Muscle of leg (tissue), 11 donors: ENCODE measurements around the gene PROSER2. TPM values are rescaled to one million over a fixed set of nuclear protein-coding genes. Genes with fewer than 3 reads are reported as not detected.

ENCODE experiments used
- DNase-seq: peaks from one replicate; pipeline ENCODE4 v3.0.0; 2013
- H3K27ac ChIP-seq: one replicate; pipeline ENCODE4 v1.5.1; 2013; ENCODE audit warnings: mild to moderate bottlenecking, low read length, control low read depth
- H3K27me3 ChIP-seq: one replicate; pipeline ENCODE4 v1.6.1; 2013; ENCODE audit warnings: low read length; ENCODE audit not compliant: control insufficient read depth, insufficient read depth
- H3K36me3 ChIP-seq: one replicate; pipeline ENCODE4 v1.6.1; 2013; ENCODE audit warnings: low read length; ENCODE audit not compliant: control insufficient read depth, insufficient read depth
- H3K4me1 ChIP-seq: one replicate; pipeline ENCODE4 v1.6.1; 2013; ENCODE audit warnings: low read length; ENCODE audit not compliant: control insufficient read depth, insufficient read depth
- H3K4me3 ChIP-seq: one replicate; pipeline ENCODE4 v1.5.1; 2013; ENCODE audit warnings: low read length, control low read depth
- H3K9me3 ChIP-seq: replicated peaks from 2 replicates; pipeline ENCODE4 v1.6.1; 2013; ENCODE audit warnings: low read depth, low read length; ENCODE audit not compliant: control insufficient read depth
- WGBS: methylation state at CpG from one replicate; pipeline ENCODE4 v1.1.5; 2013; ENCODE audit warnings: missing lambda C conversion rate; ENCODE audit not compliant: insufficient coverage; 5-methylcytosine and 5-hydroxymethylcytosine counted together
- polyA plus RNA-seq, 8 donors: library from polyadenylated mRNA; unstranded; fragments of 120-200 nt; gene quantifications; one replicate each; pipeline versions ENCODE4 v1.2.1 to v1.2.3, GENCODE V29; 2013; ENCODE audit warnings: inconsistent platforms in 1 of 8, low replicate concordance in 1 of 8; ENCODE audit not compliant: insufficient read length in 8 of 8, insufficient read depth in 1 of 8
- total RNA-seq: library from RNA; stranded (reverse); fragments of 120-200 nt; gene quantifications from one replicate; pipeline ENCODE4 v1.2.4, GENCODE V29; 2013

The PROSER2 gene
- total and polyA plus RNA-seq, 9 donors = 3.4 to 5.5 (median 4.0) TPM

GRCh38 chr10:11863353-11864109 lies 40.4 kb downstream of the PROSER2 start:
- no peaks in the 10 kb centered on the region for H3K9me3 ChIP-seq
- no peak overlapping the region for H3K27ac ChIP-seq
- H3K4me1 ChIP-seq = no peaks in the 10 kb centered on the region
- no peak overlapping the region for H3K4me3 ChIP-seq
- no peak for DNase-seq
- H3K27me3 ChIP-seq = no peaks in the 10 kb centered on the region
- WGBS = 70% methylated on average over 6 of the region's 13 CpGs
- H3K36me3 ChIP-seq = no peaks in the 10 kb centered on the region

DNA sequence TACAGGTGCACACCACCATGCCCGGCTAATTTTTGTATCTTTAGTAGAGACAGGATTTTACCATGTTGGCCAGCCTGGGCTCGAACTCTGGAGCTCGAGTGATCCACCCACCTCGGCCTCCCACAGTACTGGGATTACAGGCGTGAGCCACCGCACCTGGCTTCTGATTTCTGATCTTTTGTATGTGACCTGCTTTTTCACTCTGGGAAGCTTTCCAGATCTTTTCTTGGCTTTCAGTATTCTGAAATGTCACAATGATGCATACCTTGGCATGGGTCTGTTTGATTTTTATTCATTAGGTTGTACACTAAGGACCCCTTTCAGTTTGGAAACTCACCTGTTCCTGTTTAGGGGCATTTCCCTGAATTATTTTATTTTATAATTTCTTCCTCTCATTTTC lies 41.6 kb downstream of the PROSER2 start:
- no peaks in the 10 kb centered on the region for H3K9me3 ChIP-seq
- H3K4me1 ChIP-seq = peaks cover 8% of the 10 kb centered on the region
- H3K36me3 ChIP-seq = no peaks in the 10 kb centered on the region
- no peak for DNase-seq
- H3K27ac ChIP-seq = no peak overlapping the region
- 71% methylated on average over 6 of the region's 6 CpGs for WGBS
- H3K4me3 ChIP-seq = no peak overlapping the region
- peaks cover 8% of the 10 kb centered on the region for H3K27me3 ChIP-seq

DNA sequence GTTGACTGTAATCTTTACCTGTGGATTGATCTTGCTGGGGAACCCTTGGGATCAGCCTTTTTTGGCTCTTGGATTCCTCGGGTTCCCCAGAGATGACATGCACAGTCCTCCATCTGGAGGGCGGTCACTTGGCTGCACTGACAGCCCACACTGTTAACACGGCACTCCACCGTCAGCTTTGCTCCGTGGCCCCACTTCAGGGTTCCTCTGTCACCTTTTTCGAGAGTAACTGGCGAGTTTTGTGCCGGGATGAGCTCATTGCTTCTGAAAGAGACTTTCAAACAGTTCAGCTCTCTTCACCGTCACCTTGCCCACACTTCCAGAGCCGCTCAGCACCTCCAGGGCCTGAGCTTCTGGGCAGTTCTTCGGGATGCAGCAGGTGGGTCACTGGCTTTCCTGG lies 42.4 kb downstream of the PROSER2 start:
- Histone ChIP-seq H3K27ac (no peak overlapping the region), H3K36me3 (no peaks in the 10 kb centered on the region), H3K9me3 (no peaks in the 10 kb centered on the region), H3K4me3 (no peak overlapping the region), H3K4me1 (peaks cover 12% of the 10 kb centered on the region), H3K27me3 (peaks cover 12% of the 10 kb centered on the region)
- WGBS = 72% methylated on average over 11 of the region's 11 CpGs
- DNase-seq = no peak

DNA sequence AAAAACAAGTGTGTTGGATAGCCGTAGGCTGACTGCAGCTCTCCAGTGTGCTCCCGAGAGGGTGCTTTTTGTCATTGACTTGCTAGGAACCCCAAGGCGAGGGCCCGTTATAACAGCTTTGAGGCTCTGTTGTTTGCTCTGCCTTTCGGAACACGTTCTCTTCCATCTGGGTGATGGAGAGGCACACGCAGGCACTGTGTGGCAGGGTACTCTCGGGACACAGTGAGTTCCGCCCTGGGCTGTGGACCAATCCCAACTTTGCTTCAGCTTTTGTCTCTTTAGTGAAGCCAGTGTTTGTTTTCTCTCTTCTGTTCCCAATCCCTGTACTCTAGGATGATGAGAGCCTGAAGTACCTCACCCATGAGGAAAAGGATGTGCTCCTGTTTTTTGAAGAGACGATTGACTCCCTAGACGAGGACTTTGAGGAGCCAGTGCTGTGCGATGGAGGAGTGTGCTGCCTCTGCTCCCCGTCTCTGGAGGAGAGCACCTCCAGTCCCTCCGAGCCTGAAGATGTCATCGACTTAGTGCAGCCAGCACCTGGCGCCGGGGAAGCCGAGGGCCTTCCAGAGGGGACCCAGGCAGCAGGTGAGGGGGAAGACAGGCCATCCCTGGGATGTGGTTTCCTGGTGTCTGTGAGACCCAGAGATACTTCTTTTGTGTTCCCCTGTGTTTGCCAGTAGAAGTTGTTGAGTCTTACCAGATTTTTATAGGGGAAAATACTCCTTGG lies 43.2 kb downstream of the PROSER2 start:
- DNase-seq = no peak
- Histone ChIP-seq H3K4me1 (peaks cover 13% of the 10 kb centered on the region), H3K27me3 (peaks cover 12% of the 10 kb centered on the region), H3K27ac (no peak overlapping the region), H3K9me3 (no peaks in the 10 kb centered on the region), H3K4me3 (no peak overlapping the region), H3K36me3 (no peaks in the 10 kb centered on the region)
- 83% methylated on average over 13 of the region's 18 CpGs for WGBS

DNA sequence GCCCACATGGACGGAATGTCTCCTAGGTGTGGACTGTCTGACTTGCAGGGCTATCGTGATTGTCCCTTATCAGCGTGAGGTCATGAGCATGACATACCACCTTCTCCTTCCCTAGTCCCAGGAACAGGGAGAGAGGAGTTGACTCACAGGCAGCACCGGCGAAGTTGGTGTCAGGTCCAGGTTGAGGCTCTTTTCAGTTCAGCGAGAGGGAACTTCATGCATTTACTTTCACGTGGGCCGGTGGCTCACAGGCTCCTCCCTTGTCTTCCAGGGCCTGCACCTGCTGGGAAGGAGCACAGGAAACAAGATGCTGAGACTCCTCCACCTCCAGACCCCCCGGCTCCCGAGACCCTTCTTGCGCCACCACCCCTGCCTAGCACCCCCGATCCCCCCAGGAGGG lies 46.1 kb downstream of the PROSER2 start:
- Histone ChIP-seq H3K27me3 (peaks cover 14% of the 10 kb centered on the region), H3K9me3 (no peaks in the 10 kb centered on the region), H3K4me1 (peaks cover 15% of the 10 kb centered on the region), H3K4me3 (no peak overlapping the region), H3K36me3 (no peaks in the 10 kb centered on the region), H3K27ac (no peak overlapping the region)
- no peak for DNase-seq
- WGBS = 74% methylated on average over 6 of the region's 12 CpGs

- H3K36me3 ChIP-seq = no peaks in the 10 kb centered on the region
- H3K27me3 ChIP-seq = peaks cover 14% of the 10 kb centered on the region
- H3K4me3 ChIP-seq = peak overlapping the region; percentile 26
- peak overlapping the region; percentile 55 for H3K27ac ChIP-seq
- H3K9me3 ChIP-seq = no peaks in the 10 kb centered on the region
- DNase-seq = peak; percentile 30
- WGBS = 16% methylated on average over 69 of the region's 78 CpGs
- peaks cover 18% of the 10 kb centered on the region for H3K4me1 ChIP-seq
Observed at GRCh38 chr10:11869743-11870460, 46.7 kb downstream of the PROSER2 start.

GRCh38 chr10:11870461-11870780 lies 47.3 kb downstream of the PROSER2 start:
- Histone ChIP-seq H3K4me3 (peak overlapping the region; percentile 26), H3K27me3 (peaks cover 14% of the 10 kb centered on the region), H3K27ac (peak overlapping the region; percentile 55), H3K9me3 (no peaks in the 10 kb centered on the region), H3K4me1 (peaks cover 23% of the 10 kb centered on the region), H3K36me3 (no peaks in the 10 kb centered on the region)
- DNase-seq = no peak
- 38% methylated on average over 3 of the region's 8 CpGs for WGBS

DNA sequence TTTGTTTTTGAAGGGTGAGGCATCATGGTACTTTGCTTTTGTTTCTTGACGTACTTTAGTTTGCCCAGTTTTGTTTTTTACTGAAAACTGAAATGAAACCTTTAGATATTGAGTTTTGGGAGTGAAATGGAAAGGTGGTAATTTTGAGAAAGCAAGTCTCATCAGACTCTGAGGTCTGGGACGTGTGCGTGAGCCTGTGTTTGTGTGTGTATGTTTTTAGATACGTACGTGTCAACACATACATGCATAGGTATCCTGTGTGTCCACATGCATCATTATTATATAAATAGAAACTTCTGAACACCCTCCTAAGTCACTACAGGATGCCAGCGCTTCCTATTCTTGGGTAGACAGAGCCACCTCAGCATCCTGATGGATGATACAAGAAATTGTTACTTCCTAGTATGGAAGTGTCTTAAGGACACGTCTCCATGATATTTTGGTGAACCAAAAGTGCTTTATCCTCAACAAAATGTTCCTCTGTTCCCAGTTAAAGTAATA lies 47.8 kb downstream of the PROSER2 start:
- Histone ChIP-seq H3K9me3 (no peaks in the 10 kb centered on the region), H3K4me3 (no peak overlapping the region), H3K27ac (no peak overlapping the region), H3K27me3 (peaks cover 14% of the 10 kb centered on the region), H3K4me1 (peaks cover 28% of the 10 kb centered on the region), H3K36me3 (no peaks in the 10 kb centered on the region)
- 100% methylated on average over 1 of the region's 7 CpGs for WGBS
- no peak for DNase-seq

DNA sequence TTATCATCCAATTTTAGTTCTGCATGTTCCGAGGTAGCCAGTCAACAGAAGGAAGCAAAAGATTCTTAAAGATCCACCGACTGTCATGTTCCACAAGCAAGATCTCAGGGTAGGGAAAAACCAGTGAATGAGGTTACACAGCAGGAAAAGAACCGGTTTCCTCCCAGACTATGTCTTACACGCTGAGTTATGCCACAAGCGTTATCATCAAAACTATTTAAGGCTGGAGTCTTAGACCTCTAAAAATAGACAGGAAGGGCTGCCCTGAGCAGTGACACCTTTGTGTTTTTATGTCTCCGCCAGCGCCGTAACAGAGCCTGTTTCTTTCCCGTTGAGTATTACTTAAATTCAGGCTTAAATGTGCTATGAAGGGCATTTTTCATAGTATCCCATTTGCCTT lies 48.3 kb downstream of the PROSER2 start:
- Histone ChIP-seq H3K36me3 (no peaks in the 10 kb centered on the region), H3K4me3 (no peak overlapping the region), H3K9me3 (no peaks in the 10 kb centered on the region), H3K27ac (no peak overlapping the region), H3K27me3 (peaks cover 14% of the 10 kb centered on the region), H3K4me1 (peaks cover 34% of the 10 kb centered on the region)
- DNase-seq = peak; percentile 25
- 68% methylated on average over 6 of the region's 9 CpGs for WGBS
